HG03039 (cell line): ENCODE data around the gene RAPH1.

Experiments
- ATAC-seq: cut with Tn5 transposase; IDR thresholded peaks from one replicate; pipeline ENCODE4 v1.9.1; 2021; ENCODE audit warnings: mild to moderate bottlenecking, moderate library complexity; ENCODE audit not compliant: unreplicated experiment

Gene RAPH1, protein sequence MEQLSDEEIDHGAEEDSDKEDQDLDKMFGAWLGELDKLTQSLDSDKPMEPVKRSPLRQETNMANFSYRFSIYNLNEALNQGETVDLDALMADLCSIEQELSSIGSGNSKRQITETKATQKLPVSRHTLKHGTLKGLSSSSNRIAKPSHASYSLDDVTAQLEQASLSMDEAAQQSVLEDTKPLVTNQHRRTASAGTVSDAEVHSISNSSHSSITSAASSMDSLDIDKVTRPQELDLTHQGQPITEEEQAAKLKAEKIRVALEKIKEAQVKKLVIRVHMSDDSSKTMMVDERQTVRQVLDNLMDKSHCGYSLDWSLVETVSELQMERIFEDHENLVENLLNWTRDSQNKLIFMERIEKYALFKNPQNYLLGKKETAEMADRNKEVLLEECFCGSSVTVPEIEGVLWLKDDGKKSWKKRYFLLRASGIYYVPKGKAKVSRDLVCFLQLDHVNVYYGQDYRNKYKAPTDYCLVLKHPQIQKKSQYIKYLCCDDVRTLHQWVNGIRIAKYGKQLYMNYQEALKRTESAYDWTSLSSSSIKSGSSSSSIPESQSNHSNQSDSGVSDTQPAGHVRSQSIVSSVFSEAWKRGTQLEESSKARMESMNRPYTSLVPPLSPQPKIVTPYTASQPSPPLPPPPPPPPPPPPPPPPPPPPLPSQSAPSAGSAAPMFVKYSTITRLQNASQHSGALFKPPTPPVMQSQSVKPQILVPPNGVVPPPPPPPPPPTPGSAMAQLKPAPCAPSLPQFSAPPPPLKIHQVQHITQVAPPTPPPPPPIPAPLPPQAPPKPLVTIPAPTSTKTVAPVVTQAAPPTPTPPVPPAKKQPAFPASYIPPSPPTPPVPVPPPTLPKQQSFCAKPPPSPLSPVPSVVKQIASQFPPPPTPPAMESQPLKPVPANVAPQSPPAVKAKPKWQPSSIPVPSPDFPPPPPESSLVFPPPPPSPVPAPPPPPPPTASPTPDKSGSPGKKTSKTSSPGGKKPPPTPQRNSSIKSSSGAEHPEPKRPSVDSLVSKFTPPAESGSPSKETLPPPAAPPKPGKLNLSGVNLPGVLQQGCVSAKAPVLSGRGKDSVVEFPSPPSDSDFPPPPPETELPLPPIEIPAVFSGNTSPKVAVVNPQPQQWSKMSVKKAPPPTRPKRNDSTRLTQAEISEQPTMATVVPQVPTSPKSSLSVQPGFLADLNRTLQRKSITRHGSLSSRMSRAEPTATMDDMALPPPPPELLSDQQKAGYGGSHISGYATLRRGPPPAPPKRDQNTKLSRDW

DNA sequence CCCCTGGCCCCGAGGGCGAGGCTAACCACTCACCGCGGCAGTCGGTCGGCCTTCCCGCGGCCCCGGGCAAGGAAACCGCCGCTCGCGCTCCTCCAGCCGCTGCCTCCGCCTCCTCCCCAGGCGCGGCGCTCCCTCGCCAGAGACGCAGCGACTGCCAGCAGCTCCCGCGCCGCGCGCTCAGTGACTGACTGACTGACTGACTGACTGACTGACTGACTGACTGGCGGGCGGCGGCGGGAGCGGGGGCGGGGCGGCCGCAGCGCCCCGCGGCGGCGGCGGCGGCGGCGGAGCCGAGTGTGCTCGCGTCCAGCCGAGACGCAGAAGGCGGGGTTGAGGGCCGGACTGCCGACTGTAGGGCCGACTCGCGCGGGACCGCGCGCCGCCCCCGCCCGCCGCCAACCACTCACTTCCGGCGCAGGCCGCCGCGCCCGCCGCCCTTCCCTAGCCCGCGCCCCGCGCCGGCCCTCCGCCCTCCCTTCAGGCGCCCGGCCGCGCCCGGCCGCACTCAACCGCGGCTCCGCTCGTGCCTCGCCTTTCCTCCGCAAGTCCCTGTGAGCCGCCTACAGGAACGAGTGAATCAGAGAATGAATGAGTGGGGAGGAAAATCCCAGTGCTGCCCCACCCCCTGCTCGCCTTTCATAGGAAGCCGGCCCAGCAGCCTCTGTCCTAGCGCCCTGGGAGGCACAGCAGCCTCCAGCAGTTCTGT, at the start of gene RAPH1:
RAPH1 (minus strand) TSS at position 224 of the 706 bp plus-strand sequence. CDS start 39,948 bp downstream, outside the sequence.
- peak; percentile 67 for ATAC-seq

- ATAC-seq: no peak
These were observed 49.7 kb upstream of the RAPH1 start for GRCh38 chr2:203584784-203585183.

GRCh38 chr2:203583701-203584100, 48.6 kb upstream of the RAPH1 start:
- peak; percentile 37 for ATAC-seq

DNA sequence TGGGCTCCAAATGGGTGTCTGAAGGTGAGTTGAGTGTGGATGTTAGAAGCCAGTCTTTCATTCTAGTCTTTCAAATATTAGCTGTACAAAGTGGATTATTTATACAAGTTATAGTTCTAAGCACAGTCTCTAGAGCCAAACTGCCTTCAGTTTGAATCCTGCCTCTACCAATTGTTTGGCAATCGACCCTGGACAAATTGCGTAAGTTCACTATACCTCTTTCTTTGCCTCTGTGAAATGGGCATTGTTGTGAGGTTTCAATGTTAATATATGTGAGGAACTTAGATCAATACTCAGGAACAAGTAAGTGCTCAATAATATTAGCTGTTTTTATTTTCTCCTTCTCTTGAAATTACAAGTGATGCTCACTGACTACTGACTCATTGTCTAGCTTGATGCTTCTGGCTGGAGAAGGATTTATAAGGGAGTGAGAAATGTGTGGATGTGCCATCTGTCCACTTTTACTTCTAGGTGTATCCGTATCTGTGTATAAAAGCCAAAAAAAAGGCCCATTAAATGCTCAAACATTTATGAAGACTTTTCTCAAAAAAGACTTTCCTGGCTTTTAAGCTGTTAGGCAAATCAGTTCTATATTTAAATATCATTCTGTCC, 48.1 kb upstream of the RAPH1 start:
- no peak for ATAC-seq

GRCh38 chr2:203582468-203582867, 47.4 kb upstream of the RAPH1 start:
- no peak for ATAC-seq

- ATAC-seq: no peak
These were observed 45.7 kb upstream of the RAPH1 start for GRCh38 chr2:203580844-203581243.

DNA sequence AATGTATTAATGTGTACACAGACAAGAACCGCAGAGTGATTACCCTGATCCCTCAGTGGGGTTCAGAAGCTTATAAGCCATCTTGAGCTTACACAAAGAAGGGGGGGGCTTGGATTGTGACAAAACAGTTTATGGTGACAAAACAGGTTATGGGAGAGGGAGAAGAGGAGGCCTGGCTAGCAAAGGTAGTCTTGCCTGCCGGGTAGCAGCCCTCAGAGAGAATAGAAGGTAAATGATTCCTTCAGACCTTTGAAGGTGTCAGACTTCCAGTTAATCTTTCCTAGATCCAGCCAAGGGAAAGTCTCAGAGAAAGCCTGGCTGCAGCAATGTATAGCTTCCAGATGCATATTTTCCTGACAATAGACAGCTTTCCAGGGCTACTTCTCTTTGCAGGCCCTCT, 44.6 kb upstream of the RAPH1 start:
- ATAC-seq: no peak

DNA sequence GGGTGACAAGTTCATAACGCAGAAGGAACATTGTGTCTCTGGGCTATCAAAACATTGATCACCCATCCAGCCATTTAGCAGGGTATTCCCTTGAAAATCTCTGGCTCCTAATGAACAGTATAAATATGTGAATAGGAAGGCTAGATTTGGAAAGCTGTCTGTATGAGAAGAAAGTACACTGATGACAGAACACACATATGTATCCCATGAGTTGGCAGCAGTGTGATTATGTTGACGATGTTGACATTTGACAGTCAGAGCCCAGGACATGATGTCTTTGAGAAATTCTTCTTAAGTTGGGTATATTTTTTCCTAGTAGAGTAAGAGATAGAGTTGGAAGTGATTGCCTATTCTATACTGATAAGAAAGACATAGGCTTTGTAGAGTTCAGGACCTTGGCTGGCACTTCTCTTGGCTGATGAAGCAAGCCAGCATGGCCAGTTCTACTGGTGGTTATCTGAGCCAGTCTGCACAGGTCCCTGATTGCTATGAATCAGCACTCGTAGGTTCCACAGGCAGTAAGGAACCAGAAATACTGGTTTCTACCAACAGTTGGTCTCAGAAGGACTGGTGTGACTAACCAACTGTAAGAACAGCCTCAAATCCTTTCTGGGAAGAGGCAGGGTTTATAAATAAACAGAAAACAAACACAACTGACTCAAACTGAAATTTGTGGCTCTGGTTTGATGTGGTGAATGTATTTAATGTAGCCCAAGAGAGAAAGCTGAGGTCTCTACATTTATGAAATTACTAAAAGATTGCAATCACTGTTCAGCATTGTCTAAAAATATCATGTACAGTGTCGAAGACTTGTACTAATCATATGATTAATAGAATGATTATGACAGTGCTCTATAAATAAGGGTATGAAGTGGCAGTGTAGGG, 43.9 kb upstream of the RAPH1 start:
- ATAC-seq: peak; percentile 95

GRCh38 chr2:203574824-203575223, 39.7 kb upstream of the RAPH1 start:
- no peak for ATAC-seq

DNA sequence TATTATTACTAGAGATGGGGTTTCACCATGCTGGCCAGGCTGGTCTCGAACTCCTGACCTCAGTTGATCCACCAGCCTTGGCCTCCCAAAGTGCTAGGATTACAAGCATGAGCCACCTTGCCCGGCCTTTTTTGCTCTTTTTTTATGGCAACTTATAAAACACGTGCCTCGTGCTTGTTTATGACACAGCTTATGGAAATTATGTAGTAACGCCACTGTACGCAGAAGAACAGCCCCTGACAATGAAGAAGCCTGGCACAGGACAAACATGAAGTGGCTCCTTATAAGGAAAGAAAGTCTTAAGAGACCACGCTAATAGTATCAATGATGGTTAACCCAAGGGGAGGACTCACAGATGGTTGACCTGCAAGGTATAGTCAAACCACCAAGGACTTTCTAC, 37.2 kb upstream of the RAPH1 start:
- ATAC-seq: no peak

GRCh38 chr2:203569677-203570316, 34.7 kb upstream of the RAPH1 start:
- ATAC-seq: no peak

GRCh38 chr2:203567691-203568090, 32.6 kb upstream of the RAPH1 start:
- no peak for ATAC-seq

DNA sequence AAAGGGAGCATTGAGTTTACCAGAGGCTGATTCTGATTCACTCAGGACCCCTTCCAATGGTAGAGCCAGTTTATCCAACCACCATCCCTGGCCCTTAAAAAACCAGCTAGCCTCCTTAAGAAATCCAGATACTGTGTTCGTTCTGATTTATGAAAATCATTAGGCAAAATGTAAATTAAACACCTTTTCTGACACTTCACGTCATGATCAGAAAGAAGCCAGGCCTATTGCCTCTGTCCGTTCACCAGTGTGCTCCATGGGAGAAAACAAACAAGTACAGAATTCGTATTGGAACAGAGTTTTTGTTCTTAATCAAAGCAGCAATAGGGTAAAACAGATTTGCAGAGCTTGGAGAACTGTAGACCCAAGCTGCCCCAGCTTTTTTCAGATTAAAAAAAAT, 31.1 kb upstream of the RAPH1 start:
- no peak for ATAC-seq

DNA sequence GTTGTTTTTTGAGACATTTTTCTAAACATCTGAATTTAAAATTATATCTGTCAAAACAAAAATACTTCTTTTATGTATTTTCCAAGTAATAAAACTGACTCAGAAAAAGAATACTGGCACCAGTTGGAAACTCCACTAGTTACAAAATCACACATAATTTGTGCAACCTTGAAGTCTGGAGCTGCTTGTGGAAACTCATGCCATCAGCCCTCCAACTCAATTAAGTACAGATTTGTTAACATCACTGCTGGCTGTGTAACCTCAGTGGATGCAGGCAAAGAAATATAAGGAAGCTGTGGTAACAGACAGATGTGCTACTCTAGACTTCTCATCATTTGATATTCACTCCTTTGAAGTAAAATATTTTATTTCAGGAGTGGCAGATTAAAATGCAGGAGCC, 30.0 kb upstream of the RAPH1 start:
- no peak for ATAC-seq

DNA sequence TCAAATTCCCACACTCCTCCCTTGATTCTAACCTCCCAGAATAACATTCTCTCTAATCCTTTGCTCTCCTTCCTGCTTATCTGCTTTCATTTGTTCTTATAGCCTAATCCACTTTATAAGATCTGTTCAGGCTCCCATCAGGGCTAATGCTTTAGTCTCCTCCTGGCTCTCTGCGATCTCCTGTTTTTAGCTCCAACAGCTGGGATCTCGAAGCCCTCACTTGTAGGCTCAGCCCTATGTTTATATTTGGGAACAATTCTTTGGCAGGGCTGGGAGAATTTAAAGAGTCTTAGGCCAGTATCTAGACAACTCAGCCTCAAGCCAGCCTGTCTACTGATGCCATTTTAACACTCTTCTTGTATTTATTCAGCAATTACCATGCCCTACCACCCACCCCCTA, 27.2 kb upstream of the RAPH1 start:
- ATAC-seq: no peak

GRCh38 chr2:203559641-203560040, 24.5 kb upstream of the RAPH1 start:
- no peak for ATAC-seq

DNA sequence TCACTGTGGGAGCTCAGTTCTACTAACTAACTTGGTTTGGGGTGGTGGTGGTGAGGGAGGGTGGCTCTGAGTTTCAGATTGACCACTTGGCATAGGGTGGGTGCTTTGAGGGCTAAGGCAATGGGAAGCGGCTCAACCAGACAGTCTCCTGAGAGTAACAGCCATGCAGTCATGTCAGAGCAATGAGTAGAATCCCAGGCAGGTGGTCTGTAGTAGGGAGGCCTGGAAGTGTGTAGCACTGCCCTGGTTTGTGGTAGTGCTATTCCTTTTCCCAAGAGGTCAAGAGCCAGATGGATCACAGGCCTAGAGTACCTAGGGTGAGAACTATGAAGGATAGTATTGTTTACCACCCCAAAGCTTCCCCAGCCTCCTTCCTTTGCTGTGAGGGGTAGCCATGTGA, 18.7 kb upstream of the RAPH1 start:
- no peak for ATAC-seq

DNA sequence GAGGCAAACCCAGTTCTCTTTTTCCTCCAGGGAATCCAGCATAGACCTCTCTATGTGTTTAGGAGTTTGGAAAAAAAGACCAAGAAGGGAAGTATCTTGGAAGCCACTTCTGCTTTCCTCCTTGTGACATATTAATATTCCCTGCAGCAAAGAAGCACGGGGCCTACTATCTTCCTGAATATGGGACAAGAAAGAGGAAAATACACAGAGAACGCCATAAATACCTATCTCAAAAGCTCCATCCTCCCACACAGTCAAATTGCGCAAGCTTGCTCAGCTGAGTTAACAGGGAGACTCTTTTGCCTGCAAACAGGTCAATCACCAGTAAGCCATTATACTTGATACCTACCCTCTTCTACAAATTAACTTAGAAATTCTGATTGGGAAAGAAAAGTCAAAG, 16.7 kb upstream of the RAPH1 start:
- no peak for ATAC-seq

DNA sequence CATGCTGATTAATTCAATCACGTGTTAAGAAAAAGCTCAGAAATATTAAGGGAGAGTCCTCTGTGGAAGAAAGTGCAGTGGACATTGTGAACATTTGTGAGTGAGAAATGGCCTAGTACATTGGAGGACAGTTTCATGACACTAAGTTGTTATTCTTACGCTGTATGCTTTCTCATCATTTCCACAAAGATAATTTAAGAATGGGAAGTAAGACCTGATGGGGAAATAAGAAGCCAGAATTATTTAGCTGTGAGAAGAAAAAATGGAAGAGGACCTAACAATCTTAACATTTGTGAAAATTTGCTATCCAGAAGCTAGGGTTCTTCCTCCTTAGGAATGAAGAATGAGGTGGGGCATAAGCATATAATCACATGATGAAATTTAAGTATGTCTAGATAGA, 15.2 kb upstream of the RAPH1 start:
- no peak for ATAC-seq
